Lower lobe of right lung (tissue), 2 donors: ENCODE data around the gene UPK1B. TPM values are rescaled to one million over a fixed set of nuclear protein-coding genes. Genes with fewer than 3 reads are reported as not detected.

Experiments
- ATAC-seq, 2 donors: fragments of 200-7000 bp; cut with Tn5 transposase; one replicate each; pipeline ENCODE4 v1.9.1; 2020 to 2022; ENCODE audit warnings: mild to moderate bottlenecking in 2 of 2, moderate library complexity in 2 of 2
- DNase-seq: peaks from one replicate; pipeline ENCODE4 v3.0.0-alpha.2; 2020
- H3K27ac ChIP-seq: fragments of 200-600 bp; one replicate; pipeline ENCODE4 v1.8.0; 2022
- H3K27me3 ChIP-seq: fragments of 200-600 bp; one replicate; pipeline ENCODE4 v1.8.0; 2022; ENCODE audit warnings: low read depth
- H3K36me3 ChIP-seq: fragments of 200-600 bp; one replicate; pipeline ENCODE4 v1.8.0; 2022; ENCODE audit warnings: mild to moderate bottlenecking
- H3K4me1 ChIP-seq: fragments of 200-600 bp; one replicate; pipeline ENCODE4 v1.8.0; 2022
- H3K4me3 ChIP-seq: fragments of 200-600 bp; one replicate; pipeline ENCODE4 v1.8.0; 2022; ENCODE audit warnings: mild to moderate bottlenecking
- H3K9me3 ChIP-seq: fragments of 200-600 bp; one replicate; pipeline ENCODE4 v1.8.0; 2022
- CTCF ChIP-seq: fragments of 200-600 bp; IDR thresholded peaks from one replicate; pipeline ENCODE4 v1.8.0; 2022; ENCODE audit warnings: antibody characterized with exemption, mild to moderate bottlenecking
- intact Hi-C: fragments of 100-400 bp; cut with DNase I; formaldehyde crosslinking; loops from one replicate; pipeline ENCODE4 v1.11.0; 2022
- total RNA-seq: library from RNA; stranded (reverse); fragmentation: NEBNext Ultra II Directional; extraction: Animal tissue kit (Norgen Biotek cat#: 25700); gene quantifications from one replicate; pipeline ENCODE4 v1.2.1, GENCODE V29; 2021
- donor health status: DM: no; HTN: yes; CAD: no; lungs with severe emphysema.

Gene UPK1B
- total RNA-seq, 1 donor from 2014 or later, result not detected

GRCh38 chr3:119227070-119227850 lies 53.9 kb downstream of the UPK1B start:
- peaks cover 74% of the 10 kb centered on the region for H3K36me3 ChIP-seq
- ATAC-seq, result no peak

GRCh38 chr3:119228373-119229145 lies 55.2 kb downstream of the UPK1B start:
- TF ChIP-seq CTCF, result no peak
- H3K4me3 ChIP-seq, result no peak overlapping the region
- no peaks in the 10 kb centered on the region for H3K9me3 ChIP-seq
- no peaks in the 10 kb centered on the region for H3K4me1 ChIP-seq
- no peak overlapping the region for H3K27ac ChIP-seq
- ATAC-seq (no peak), DNase-seq (no peak)
- H3K36me3 ChIP-seq, result peaks cover 72% of the 10 kb centered on the region
- H3K27me3 ChIP-seq, result no peaks in the 10 kb centered on the region
- intact Hi-C loops, result no loop called here

More at GRCh38 chr3:119227070-119227850, 53.9 kb downstream of the UPK1B start:
- Histone ChIP-seq H3K27ac (no peak overlapping the region), H3K27me3 (no peaks in the 10 kb centered on the region), H3K9me3 (no peaks in the 10 kb centered on the region), H3K4me3 (no peak overlapping the region), H3K4me1 (no peaks in the 10 kb centered on the region)
- no peak for DNase-seq
- TF ChIP-seq CTCF, result no peak
- intact Hi-C loops, result no loop called here

GRCh38 chr3:119229190-119229589 lies 55.8 kb downstream of the UPK1B start:
- Histone ChIP-seq H3K4me3 (no peak overlapping the region), H3K36me3 (peaks cover 67% of the 10 kb centered on the region), H3K9me3 (no peaks in the 10 kb centered on the region), H3K27ac (no peak overlapping the region), H3K4me1 (no peaks in the 10 kb centered on the region), H3K27me3 (no peaks in the 10 kb centered on the region)
- TF ChIP-seq CTCF, result no peak
- ATAC-seq (no peak), DNase-seq (no peak)
- intact Hi-C loops, result no loop called here

- no peak for DNase-seq
- peaks cover 6% of the 10 kb centered on the region for H3K4me1 ChIP-seq
- no peaks in the 10 kb centered on the region for H3K27me3 ChIP-seq
- intact Hi-C loops, result no loop called here
- H3K36me3 ChIP-seq, result peaks cover 72% of the 10 kb centered on the region
- H3K4me3 ChIP-seq, result no peak overlapping the region
- H3K27ac ChIP-seq, result no peak overlapping the region
- ATAC-seq, result no peak
- no peak for TF ChIP-seq CTCF
- no peaks in the 10 kb centered on the region for H3K9me3 ChIP-seq
Measured at GRCh38 chr3:119230071-119230470, 56.7 kb downstream of the UPK1B start.

GRCh38 chr3:119230745-119231144 lies 57.3 kb downstream of the UPK1B start:
- no peak overlapping the region for H3K4me3 ChIP-seq
- no peak for ATAC-seq
- H3K4me1 ChIP-seq, result peaks cover 11% of the 10 kb centered on the region
- TF ChIP-seq CTCF, result no peak
- intact Hi-C loops, result no loop called here
- H3K27me3 ChIP-seq, result no peaks in the 10 kb centered on the region
- no peaks in the 10 kb centered on the region for H3K9me3 ChIP-seq
- DNase-seq, result no peak
- peaks cover 79% of the 10 kb centered on the region for H3K36me3 ChIP-seq
- no peak overlapping the region for H3K27ac ChIP-seq
